Natural killer cell (primary cell): ENCODE data around the gene RFX5. TPM values are rescaled to one million over a fixed set of nuclear protein-coding genes. Genes with fewer than 3 reads are reported as not detected.

Experiments
- ATAC-seq, 3 donors: fragments of 150-1000 bp in 2 of 3; fragments of 200-7000 bp in 1 of 3; cut with Tn5 transposase; 1 replicate in 1 of 3; 2 replicates in 2 of 3; pipeline ENCODE4 v1.10.0; 2021; ENCODE audit warnings: mild to moderate bottlenecking in 2 of 3, moderate library complexity in 2 of 3
- DNase-seq, 2 donors: peaks; one replicate each; pipeline versions ENCODE4 v3.0.0 to v3.0.0-alpha.2; 2013 to 2021; ENCODE audit warnings: mixed read lengths in 1 of 2
- H3K27ac ChIP-seq: one replicate; pipeline ENCODE4 v1.5.1; 2013; ENCODE audit warnings: mild to moderate bottlenecking, low read length
- H3K27me3 ChIP-seq: one replicate; pipeline ENCODE4 v1.6.1; 2013; ENCODE audit warnings: low read length; ENCODE audit not compliant: control insufficient read depth, insufficient read depth
- H3K36me3 ChIP-seq: one replicate; pipeline ENCODE4 v1.6.1; 2013; ENCODE audit warnings: low read length; ENCODE audit not compliant: control insufficient read depth, insufficient read depth
- H3K4me1 ChIP-seq: one replicate; pipeline ENCODE4 v1.6.1; 2013; ENCODE audit warnings: low read length; ENCODE audit not compliant: control insufficient read depth, insufficient read depth
- H3K4me3 ChIP-seq: one replicate; pipeline ENCODE4 v1.5.1; 2013; ENCODE audit warnings: low read length
- H3K9me3 ChIP-seq: one replicate; pipeline ENCODE4 v1.6.1; 2013; ENCODE audit warnings: low read length; ENCODE audit not compliant: control insufficient read depth, insufficient read depth
- H3K27ac Mint-ChIP-seq, 2 donors: one replicate each; pipeline ENCODE4 v1.8.0; 2022; ENCODE audit warnings: mild to moderate bottlenecking in 2 of 2, mixed read lengths in 2 of 2, moderate library complexity in 1 of 2
- H3K27me3 Mint-ChIP-seq, 2 donors: one replicate each; pipeline ENCODE4 v1.8.0; 2022; ENCODE audit warnings: low read depth in 2 of 2, mixed read lengths in 2 of 2
- H3K36me3 Mint-ChIP-seq: one replicate; pipeline ENCODE4 v1.8.0; 2022; ENCODE audit warnings: mixed read lengths
- H3K4me1 Mint-ChIP-seq, 2 donors: one replicate each; pipeline ENCODE4 v1.8.0; 2022; ENCODE audit warnings: mixed read lengths in 2 of 2
- H3K4me3 Mint-ChIP-seq: one replicate; pipeline ENCODE4 v1.8.0; 2022; ENCODE audit warnings: mild to moderate bottlenecking, moderate library complexity, mixed read lengths
- H3K9me3 Mint-ChIP-seq, 2 donors: one replicate each; pipeline ENCODE4 v1.8.0; 2022; ENCODE audit warnings: mixed read lengths in 2 of 2
- CTCF ChIP-seq: fragments of 200-600 bp; IDR thresholded peaks from one replicate; pipeline ENCODE4 v1.8.0; 2022; ENCODE audit warnings: antibody characterized with exemption
- WGBS: methylation state at CpG from one replicate; pipeline ENCODE4 v1.1.7; 2013; ENCODE audit warnings: missing lambda C conversion rate; ENCODE audit not compliant: insufficient coverage; 5-methylcytosine and 5-hydroxymethylcytosine counted together
- intact Hi-C: fragments of 100-400 bp; cut with micrococcal nuclease; formaldehyde crosslinking; loops from one replicate; pipeline ENCODE4 v1.14.2; 2022
- total RNA-seq, 4 donors: library from RNA; stranded (reverse); fragments of 120-200 nt in 1 of 4; gene quantifications; one replicate each; pipeline versions ENCODE4 v1.2.3 to v1.2.4, GENCODE V29; 2013 to 2022

RFX5 gene
- total RNA-seq, 3 donors from 2014 or later (not counting 1 experiment from before 2014, with no cell fraction given): 72.6 to 111 (median 110) TPM

- H3K36me3 ChIP-seq: peaks cover 24% of the 10 kb centered on the region
- Mint-ChIP-seq H3K4me1 (peaks cover 30 to 31% of the 10 kb centered on the region in 2 donors), H3K4me3 (peak overlapping the region; percentile 99), H3K36me3 (peaks cover 8% of the 10 kb centered on the region), H3K27me3 (no peaks in the 10 kb centered on the region), H3K9me3 (no peaks in the 10 kb centered on the region), H3K27ac (peak overlapping the region; percentile 100)
- TF ChIP-seq CTCF: no peak
- H3K9me3 ChIP-seq: no peaks in the 10 kb centered on the region
- H3K4me3 ChIP-seq: peak overlapping the region; percentile 56
- DNase-seq: no peak
- WGBS: 32% methylated on average over 10 of the region's 12 CpGs
- no peaks in the 10 kb centered on the region for H3K27me3 ChIP-seq
- ATAC-seq: no peak
- peak overlapping the region; percentile 89 for H3K27ac ChIP-seq
- intact Hi-C loops: loop anchor here (1.0 to 10.0 kb wide), 5 partner anchors 20 to 253 kb away; partner anchors contain the start of genes PI4KB, PSMB4 and VPS72
- peaks cover 16% of the 10 kb centered on the region for H3K4me1 ChIP-seq
These were observed 633 bp upstream of the RFX5 start for GRCh38 chr1:151347523-151348246.

GRCh38 chr1:151346082-151346768 lies 827 bp downstream of the RFX5 start:
- Histone ChIP-seq H3K4me3 (peak overlapping the region; percentile 56), H3K9me3 (no peaks in the 10 kb centered on the region), H3K4me1 (peaks cover 16% of the 10 kb centered on the region), H3K27ac (peak overlapping the region; percentile 89), H3K27me3 (no peaks in the 10 kb centered on the region), H3K36me3 (peaks cover 38% of the 10 kb centered on the region)
- intact Hi-C loops: loop anchor here (2.0 to 10.0 kb wide), 3 partner anchors 53 to 251 kb away; partner anchors contain the start of genes PSMB4 and VPS72
- H3K4me1 Mint-ChIP-seq: peaks cover 31 to 32% of the 10 kb centered on the region in 2 donors
- no peaks in the 10 kb centered on the region for H3K27me3 Mint-ChIP-seq
- 41% methylated on average over 7 of the region's 7 CpGs for WGBS
- peaks cover 10% of the 10 kb centered on the region for H3K36me3 Mint-ChIP-seq
- H3K9me3 Mint-ChIP-seq: no peaks in the 10 kb centered on the region
- H3K27ac Mint-ChIP-seq: peak overlapping the region; percentile 100
- no peak for ATAC-seq
- H3K4me3 Mint-ChIP-seq: peak overlapping the region; percentile 99
- TF ChIP-seq CTCF: no peak
- peak in 1 of 2 donors; percentile 36 for DNase-seq

GRCh38 chr1:151344291-151344690 lies 2.8 kb downstream of the RFX5 start:
- 87% methylated on average over 6 of the region's 6 CpGs for WGBS
- H3K27me3 ChIP-seq: no peaks in the 10 kb centered on the region
- peaks cover 16% of the 10 kb centered on the region for H3K4me1 ChIP-seq
- no peaks in the 10 kb centered on the region for H3K9me3 ChIP-seq
- ATAC-seq (no peak), DNase-seq (no peak)
- intact Hi-C loops: loop anchor here (10.0 kb wide), 1 partner anchor 249 kb away; no protein-coding TSS in a partner anchor
- H3K27ac ChIP-seq: no peak overlapping the region
- Mint-ChIP-seq H3K36me3 (peaks cover 10% of the 10 kb centered on the region), H3K27ac (peak overlapping the region; percentile 41 to 100), H3K4me3 (no peak overlapping the region), H3K4me1 (peaks cover 32 to 41% of the 10 kb centered on the region in 2 donors), H3K27me3 (no peaks in the 10 kb centered on the region), H3K9me3 (no peaks in the 10 kb centered on the region)
- TF ChIP-seq CTCF: no peak
- no peak overlapping the region for H3K4me3 ChIP-seq
- peaks cover 38% of the 10 kb centered on the region for H3K36me3 ChIP-seq
